Endometrial microvascular endothelial cells (primary cell): ENCODE data around the gene P3H2. TPM values are rescaled to one million over a fixed set of nuclear protein-coding genes. Genes with fewer than 3 reads are reported as not detected.

ENCODE experiments used
- in situ Hi-C: cut with HindIII; loops from 2 replicates; pipeline ENCODE4 v1.10.0; 2017; ENCODE audit warnings: low sequenced_read_pairs, low pct_unique_long_range_greater_than_20kb; ENCODE audit errors: inconsistent ontology term
- total RNA-seq: library from RNA; depleted of rRNA; stranded (reverse); fragments of >200 nt; gene quantifications from one replicate; pipeline ENCODE4 v1.2.3, GENCODE V29; 2015; ENCODE audit errors: inconsistent ontology term

The P3H2 gene
- total RNA-seq, 1 donor from 2014 or later, result 24.2 TPM

- in situ Hi-C loops, result no loop called here
Observed at GRCh38 chr3:190127797-190128196, 7.1 kb upstream of the P3H2 start.

- in situ Hi-C loops, result no loop called here
Observed at GRCh38 chr3:190127195-190127594, 6.5 kb upstream of the P3H2 start.

GRCh38 chr3:190125436-190126068, 4.9 kb upstream of the P3H2 start:
- in situ Hi-C loops, result no loop called here

- in situ Hi-C loops, result no loop called here
Observed at GRCh38 chr3:190124067-190124466, 3.4 kb upstream of the P3H2 start.

- in situ Hi-C loops, result no loop called here
Observed at GRCh38 chr3:190122198-190122771, 1.6 kb upstream of the P3H2 start.

- in situ Hi-C loops, result no loop called here
Observed at GRCh38 chr3:190121383-190121782, 686 bp upstream of the P3H2 start.

- in situ Hi-C loops, result no loop called here
Observed at GRCh38 chr3:190121061-190121377, 322 bp upstream of the P3H2 start.

- in situ Hi-C loops, result no loop called here
Observed at GRCh38 chr3:190119461-190120268, 1.0 kb downstream of the P3H2 start.

- in situ Hi-C loops, result no loop called here
Observed at GRCh38 chr3:190118438-190118837, 2.3 kb downstream of the P3H2 start.

- in situ Hi-C loops, result no loop called here
Observed at GRCh38 chr3:190117981-190118380, 2.7 kb downstream of the P3H2 start.

GRCh38 chr3:190116551-190117067, 4.1 kb downstream of the P3H2 start:
- in situ Hi-C loops, result no loop called here

GRCh38 chr3:190110826-190111225, 9.9 kb downstream of the P3H2 start:
- in situ Hi-C loops, result no loop called here

- in situ Hi-C loops, result no loop called here
Observed at GRCh38 chr3:190109441-190109840, 11.3 kb downstream of the P3H2 start.

- in situ Hi-C loops, result no loop called here
Observed at GRCh38 chr3:190108804-190109203, 11.9 kb downstream of the P3H2 start.

- in situ Hi-C loops, result no loop called here
Observed at GRCh38 chr3:190105876-190106275, 14.8 kb downstream of the P3H2 start.

- in situ Hi-C loops, result no loop called here
Observed at GRCh38 chr3:190101320-190102011, 19.2 kb downstream of the P3H2 start.

GRCh38 chr3:190099099-190099498, 21.6 kb downstream of the P3H2 start:
- in situ Hi-C loops, result loop anchor here (25.0 kb wide), 1 partner anchor 137 kb away; no protein-coding TSS in a partner anchor

- in situ Hi-C loops, result loop anchor here (25.0 kb wide), 1 partner anchor 135 kb away; no protein-coding TSS in a partner anchor
Observed at GRCh38 chr3:190097617-190098016, 23.1 kb downstream of the P3H2 start.

GRCh38 chr3:190097025-190097424, 23.7 kb downstream of the P3H2 start:
- in situ Hi-C loops, result loop anchor here (25.0 kb wide), 1 partner anchor 135 kb away; no protein-coding TSS in a partner anchor
